Choroid plexus epithelial cell (primary cell): ENCODE results near the gene TPPP3.
A peak's percentile ranks its signal among the peaks of the same experiment; 100 is the strongest.

Experiments used
- DNase-seq: peaks from one replicate; pipeline ENCODE4 v3.0.0-alpha.2; 2010; ENCODE audit warnings: low read depth
- H3K4me3 ChIP-seq: 2 replicates; pipeline ENCODE4 v1.5.1; 2011; ENCODE audit warnings: low read depth, mild to moderate bottlenecking, control low read depth, low read length, moderate library complexity
- TF ChIP-seq, protein P1 (sequence below): conservative IDR thresholded peaks from 2 replicates; pipeline ENCODE4 v1.5.1; 2011; ENCODE audit warnings: low read depth, mild to moderate bottlenecking, control low read depth, inconsistent platforms, low read length, moderate library complexity

The TPPP3 gene

DNA sequence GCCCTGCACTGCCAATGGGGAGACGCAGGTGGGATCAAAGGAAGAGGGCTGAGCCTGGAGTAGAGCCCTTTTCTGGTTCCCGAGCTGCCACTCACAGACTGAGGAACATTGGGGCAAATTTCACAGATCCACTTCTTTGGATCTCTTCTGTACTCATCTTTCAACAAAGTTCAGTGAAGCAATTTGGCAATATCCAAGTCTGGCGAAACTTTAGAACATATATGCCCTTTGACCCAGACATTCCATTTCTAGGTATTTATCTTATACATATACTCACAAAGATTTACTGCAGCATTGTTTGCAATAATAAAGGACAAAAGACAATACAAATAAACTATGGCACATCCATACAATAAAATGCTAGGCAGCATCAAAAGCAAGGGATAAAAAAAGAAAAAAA, 18.0 kb upstream of the TPPP3 start:
- DNase-seq, result no peak
- H3K4me3 ChIP-seq, result no peak overlapping the region
- TF ChIP-seq, protein P1, sequence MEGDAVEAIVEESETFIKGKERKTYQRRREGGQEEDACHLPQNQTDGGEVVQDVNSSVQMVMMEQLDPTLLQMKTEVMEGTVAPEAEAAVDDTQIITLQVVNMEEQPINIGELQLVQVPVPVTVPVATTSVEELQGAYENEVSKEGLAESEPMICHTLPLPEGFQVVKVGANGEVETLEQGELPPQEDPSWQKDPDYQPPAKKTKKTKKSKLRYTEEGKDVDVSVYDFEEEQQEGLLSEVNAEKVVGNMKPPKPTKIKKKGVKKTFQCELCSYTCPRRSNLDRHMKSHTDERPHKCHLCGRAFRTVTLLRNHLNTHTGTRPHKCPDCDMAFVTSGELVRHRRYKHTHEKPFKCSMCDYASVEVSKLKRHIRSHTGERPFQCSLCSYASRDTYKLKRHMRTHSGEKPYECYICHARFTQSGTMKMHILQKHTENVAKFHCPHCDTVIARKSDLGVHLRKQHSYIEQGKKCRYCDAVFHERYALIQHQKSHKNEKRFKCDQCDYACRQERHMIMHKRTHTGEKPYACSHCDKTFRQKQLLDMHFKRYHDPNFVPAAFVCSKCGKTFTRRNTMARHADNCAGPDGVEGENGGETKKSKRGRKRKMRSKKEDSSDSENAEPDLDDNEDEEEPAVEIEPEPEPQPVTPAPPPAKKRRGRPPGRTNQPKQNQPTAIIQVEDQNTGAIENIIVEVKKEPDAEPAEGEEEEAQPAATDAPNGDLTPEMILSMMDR, result no peak

DNA sequence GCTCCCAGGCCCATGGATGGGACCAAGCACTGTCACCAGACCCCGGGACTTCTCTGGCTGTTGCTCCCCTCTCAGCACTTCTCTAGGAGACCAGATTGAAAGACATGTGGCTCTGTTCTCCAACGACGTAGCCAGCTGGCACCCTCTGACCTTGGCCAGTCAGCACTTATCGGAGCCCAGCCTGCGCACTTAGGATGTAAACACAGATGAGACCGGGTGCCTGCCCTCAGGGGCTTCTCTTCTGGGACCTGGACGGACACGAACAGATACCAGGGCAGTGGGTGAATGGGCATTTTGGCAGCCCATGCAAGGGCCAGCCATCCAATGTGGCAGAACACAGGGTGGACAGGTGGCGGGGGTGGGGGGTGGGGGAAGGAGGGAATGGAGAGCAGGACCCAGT, 16.3 kb upstream of the TPPP3 start:
- TF ChIP-seq, protein P1, result no peak
- no peak for DNase-seq
- no peak overlapping the region for H3K4me3 ChIP-seq

- DNase-seq, result no peak
- H3K4me3 ChIP-seq, result no peak overlapping the region
- TF ChIP-seq, protein P1, result no peak
Observed at GRCh38 chr16:67407788-67408452, 14.6 kb upstream of the TPPP3 start.

DNA sequence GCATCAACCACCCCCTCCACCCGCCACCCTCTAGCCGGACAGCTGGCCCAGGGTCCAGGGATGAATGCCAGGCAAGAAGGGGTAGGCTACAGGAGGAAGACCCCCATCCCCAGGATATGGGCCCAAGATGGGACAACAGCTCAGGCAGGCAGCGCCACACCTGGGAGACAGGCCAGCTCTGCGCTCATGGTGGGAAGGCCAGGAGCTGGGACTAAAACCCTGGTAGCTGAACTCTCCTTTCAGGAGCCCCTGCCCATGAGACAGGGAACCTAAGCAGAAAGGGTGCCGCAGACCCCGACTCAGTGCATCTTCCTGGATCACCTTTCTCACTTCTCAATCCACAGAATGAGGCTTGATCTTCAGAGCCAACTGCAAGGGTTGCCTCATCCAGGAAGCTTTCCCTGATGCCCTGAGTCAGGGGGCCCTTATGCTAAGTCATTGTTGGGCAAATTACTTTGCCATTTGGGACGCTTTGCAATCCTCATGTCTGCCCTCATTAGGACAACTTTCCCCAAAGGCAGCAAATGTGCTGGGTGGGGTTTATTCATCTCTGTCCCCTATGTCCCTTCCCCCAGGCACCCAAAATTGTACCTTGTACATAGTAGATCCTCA, 14.0 kb upstream of the TPPP3 start:
- TF ChIP-seq, protein P1, result no peak
- no peak overlapping the region for H3K4me3 ChIP-seq
- no peak for DNase-seq

DNA sequence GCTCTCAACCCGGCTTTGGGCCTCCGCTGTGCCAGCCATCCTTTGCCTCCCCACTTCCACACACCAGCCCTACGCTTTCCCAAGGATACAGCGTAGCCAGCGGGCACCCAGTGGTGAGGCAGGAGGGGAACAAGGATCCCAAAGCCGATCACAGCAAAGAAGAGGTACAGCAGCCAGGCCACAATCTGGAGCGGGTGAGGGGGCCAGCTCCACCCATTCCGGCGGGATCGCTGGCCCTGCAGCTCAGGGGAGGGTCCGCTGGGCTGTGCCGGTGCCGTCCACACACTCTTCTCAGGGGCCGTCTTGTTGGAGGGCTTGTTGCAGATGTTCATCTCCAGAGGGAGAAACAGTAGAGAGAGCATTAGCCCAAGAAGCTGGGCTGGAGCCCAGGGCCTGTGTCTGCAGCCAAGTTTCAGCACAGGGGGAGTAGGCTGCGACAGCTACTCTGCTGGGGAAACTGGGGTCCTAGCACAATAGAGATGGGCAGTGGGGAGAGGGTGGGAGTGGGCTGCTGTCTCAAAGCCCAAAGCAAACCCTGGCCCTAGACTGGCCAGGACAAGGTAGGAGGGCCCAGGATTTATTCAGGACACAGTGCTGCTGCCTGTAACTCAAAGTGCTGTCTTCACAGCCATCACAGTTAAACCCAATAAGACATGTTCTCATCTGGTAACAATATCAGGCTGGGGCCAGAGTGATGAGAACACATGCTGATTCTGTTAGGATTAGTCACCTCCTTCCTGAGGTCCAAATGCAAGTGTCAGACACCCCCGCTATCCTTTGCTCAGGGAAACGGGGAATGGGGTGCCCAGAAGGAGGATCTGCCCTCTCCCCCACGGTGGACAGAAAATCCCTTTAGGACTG, 13.0 kb upstream of the TPPP3 start:
- peak; percentile 83 for DNase-seq

GRCh38 chr16:67405336-67405735, 12.0 kb upstream of the TPPP3 start:
- TF ChIP-seq, protein P1, result no peak
- H3K4me3 ChIP-seq, result no peak overlapping the region
- DNase-seq, result no peak

More for the DNA sequence above, 13.0 kb upstream of the TPPP3 start:
- no peak overlapping the region for H3K4me3 ChIP-seq
- TF ChIP-seq, protein P1, result no peak
